Fibroblast of mammary gland (primary cell): ENCODE results near the gene TMEM168.
A peak's percentile ranks its signal among the peaks of the same experiment; 100 is the strongest.

ENCODE experiments used
- DNase-seq: peaks from one replicate; pipeline ENCODE4 v3.0.0-alpha.2; 2010; ENCODE audit warnings: low read depth
- H3K4me3 ChIP-seq: 2 replicates; pipeline ENCODE4 v1.5.1; 2011; ENCODE audit warnings: low read depth, mild to moderate bottlenecking, low read length, moderate library complexity; ENCODE audit not compliant: control insufficient read depth
- CTCF ChIP-seq: conservative IDR thresholded peaks from 2 replicates; pipeline ENCODE4 v1.5.1; 2011; ENCODE audit warnings: low read depth, low read length, inconsistent platforms; ENCODE audit not compliant: control insufficient read depth, insufficient read depth

TMEM168 gene

DNA sequence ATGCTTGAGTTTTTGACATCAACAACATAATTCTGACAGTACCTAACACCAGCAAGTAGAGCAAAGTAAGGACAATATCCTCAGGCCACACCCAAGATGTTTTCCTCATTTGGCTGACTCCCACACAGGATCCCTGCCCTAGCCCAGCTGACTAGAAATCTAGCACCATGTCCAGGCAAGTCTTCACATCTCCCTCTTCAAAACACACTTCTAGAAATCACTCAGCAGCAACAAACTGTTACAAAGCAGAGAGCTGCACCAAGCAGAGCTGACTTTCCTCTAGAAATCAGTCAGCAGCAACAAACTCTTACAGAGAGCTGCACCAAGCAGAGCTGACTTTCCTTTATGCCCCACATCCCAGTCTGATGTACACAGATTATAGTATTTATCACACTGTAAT lies 7.7 kb downstream of the TMEM168 start:
- no peak overlapping the region for H3K4me3 ChIP-seq
- TF ChIP-seq CTCF: no peak
- no peak for DNase-seq

DNA sequence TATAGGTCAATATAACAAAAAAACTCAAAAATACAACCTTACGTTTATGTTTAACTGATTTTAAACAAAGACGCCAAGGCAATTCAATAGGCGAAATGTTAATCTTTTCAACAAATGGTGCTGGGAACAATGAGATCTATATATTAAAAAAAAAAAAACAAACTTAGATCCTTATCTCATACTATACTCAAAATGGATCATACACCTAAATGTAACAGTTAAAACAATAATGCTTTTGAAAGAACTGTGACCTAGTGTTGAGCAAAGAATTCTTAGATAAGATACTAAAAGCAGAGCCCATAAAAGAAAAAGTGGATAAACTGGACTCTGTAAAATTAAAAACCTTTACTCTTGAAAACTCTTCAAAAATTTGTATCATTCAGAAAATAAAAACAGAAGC lies 8.6 kb downstream of the TMEM168 start:
- H3K4me3 ChIP-seq: no peak overlapping the region
- no peak for DNase-seq
- TF ChIP-seq CTCF: no peak

GRCh38 chr7:112781110-112781509 lies 9.1 kb downstream of the TMEM168 start:
- TF ChIP-seq CTCF: no peak
- no peak overlapping the region for H3K4me3 ChIP-seq
- DNase-seq: no peak

- no peak overlapping the region for H3K4me3 ChIP-seq
- TF ChIP-seq CTCF: no peak
- peak; percentile 25 for DNase-seq
Measured at GRCh38 chr7:112779667-112780066, 10.5 kb downstream of the TMEM168 start.

- H3K4me3 ChIP-seq: no peak overlapping the region
- DNase-seq: no peak
- TF ChIP-seq CTCF: no peak
Measured at GRCh38 chr7:112777406-112777805, 12.8 kb downstream of the TMEM168 start.

DNA sequence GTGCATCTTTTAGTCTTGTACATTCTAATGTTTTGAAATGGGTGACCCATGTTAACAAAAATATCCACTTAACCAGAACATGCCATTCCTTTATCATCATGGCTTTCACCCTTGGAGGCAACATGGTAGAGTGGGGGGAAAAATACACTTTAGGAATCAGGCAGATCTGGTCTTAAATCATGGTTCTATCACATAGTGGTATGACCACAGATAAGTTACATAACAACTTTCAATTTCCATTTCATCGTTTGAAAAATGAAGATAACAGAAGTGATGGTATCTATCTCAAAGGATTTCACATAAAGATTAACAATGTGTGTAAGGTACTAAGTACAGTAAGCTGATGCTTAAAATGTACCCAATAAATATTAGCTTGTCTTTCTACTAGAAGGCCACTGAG lies 19.0 kb downstream of the TMEM168 start:
- no peak overlapping the region for H3K4me3 ChIP-seq
- no peak for TF ChIP-seq CTCF
- no peak for DNase-seq

GRCh38 chr7:112770051-112770450 lies 20.1 kb downstream of the TMEM168 start:
- TF ChIP-seq CTCF: no peak
- no peak overlapping the region for H3K4me3 ChIP-seq
- DNase-seq: no peak
